OCI-LY3 (cell line): ENCODE data around the gene GUCY1B1.

Experiments used
- H2AFZ ChIP-seq: fragments of 200-600, 300-600 bp; shearing (Covaris generic); 2 replicates; pipeline ENCODE4 v1.6.0; 2014; ENCODE audit warnings: antibody characterized with exemption, low read depth, low read length
- H3K27ac ChIP-seq: fragments of 200-600, 300-600 bp; sonication (generic); 2 replicates; pipeline ENCODE4 v1.5.1; 2014; ENCODE audit warnings: mild to moderate bottlenecking, low read length, moderate library complexity, mixed read lengths
- H3K27me3 ChIP-seq: fragments of 200-600, 300-600 bp; sonication (generic); 2 replicates; pipeline ENCODE4 v1.6.1; 2014; ENCODE audit warnings: low read depth, low read length, mixed read lengths
- H3K36me3 ChIP-seq: fragments of 200-600, 300-600 bp; sonication (generic); replicated peaks from 2 replicates; pipeline ENCODE3; 2014; ENCODE audit warnings: low read depth, low read length, mixed read lengths
- H3K4me1 ChIP-seq: fragments of 300-600, 200-600 bp; sonication (generic); 2 replicates; pipeline ENCODE4 v1.6.1; 2014; ENCODE audit warnings: low read length, mixed read lengths
- H3K4me2 ChIP-seq: fragments of 200-600, 300-600 bp; sonication (generic); 2 replicates; pipeline ENCODE4 v1.6.1; 2014; ENCODE audit warnings: low read length, mixed read lengths
- H3K4me3 ChIP-seq: fragments of 300-600, 200-600 bp; sonication (generic); 2 replicates; pipeline ENCODE4 v1.5.1; 2014; ENCODE audit warnings: antibody characterized with exemption, mild to moderate bottlenecking, low read length, moderate library complexity
- H3K79me2 ChIP-seq: fragments of 300-600, 200-600 bp; shearing (Covaris generic); 2 replicates; pipeline ENCODE4 v1.6.1; 2014; ENCODE audit warnings: mild to moderate bottlenecking, low read length, mixed read lengths
- H3K9ac ChIP-seq: fragments of 300-600, 200-600 bp; shearing (Covaris generic); 2 replicates; pipeline ENCODE4 v1.6.0; 2014; ENCODE audit warnings: mild to moderate bottlenecking, low read length, moderate library complexity
- H3K9me3 ChIP-seq: fragments of 200-600, 300-600 bp; shearing (Covaris generic); 2 replicates; pipeline ENCODE4 v1.6.1; 2014; ENCODE audit warnings: low read length, mixed read lengths; ENCODE audit not compliant: insufficient read depth
- H4K20me1 ChIP-seq: fragments of 200-600, 300-600 bp; sonication (generic); 2 replicates; pipeline ENCODE4 v1.6.1; 2016; ENCODE audit warnings: low read length, mixed read lengths; ENCODE audit not compliant: insufficient read depth
- CTCF ChIP-seq: fragments of 200-600, 300-600 bp; sonication (generic); IDR thresholded peaks from 2 replicates; pipeline ENCODE4 v1.5.1; 2014; ENCODE audit warnings: antibody characterized with exemption, low read length, low read depth
- EZH2phosphoT487 ChIP-seq: fragments of 200-600 bp; shearing (Covaris generic); IDR thresholded peaks from 2 replicates; pipeline ENCODE4 v1.6.1; 2018; ENCODE audit warnings: antibody characterized with exemption, mixed run types, low read depth

Gene GUCY1B1

DNA sequence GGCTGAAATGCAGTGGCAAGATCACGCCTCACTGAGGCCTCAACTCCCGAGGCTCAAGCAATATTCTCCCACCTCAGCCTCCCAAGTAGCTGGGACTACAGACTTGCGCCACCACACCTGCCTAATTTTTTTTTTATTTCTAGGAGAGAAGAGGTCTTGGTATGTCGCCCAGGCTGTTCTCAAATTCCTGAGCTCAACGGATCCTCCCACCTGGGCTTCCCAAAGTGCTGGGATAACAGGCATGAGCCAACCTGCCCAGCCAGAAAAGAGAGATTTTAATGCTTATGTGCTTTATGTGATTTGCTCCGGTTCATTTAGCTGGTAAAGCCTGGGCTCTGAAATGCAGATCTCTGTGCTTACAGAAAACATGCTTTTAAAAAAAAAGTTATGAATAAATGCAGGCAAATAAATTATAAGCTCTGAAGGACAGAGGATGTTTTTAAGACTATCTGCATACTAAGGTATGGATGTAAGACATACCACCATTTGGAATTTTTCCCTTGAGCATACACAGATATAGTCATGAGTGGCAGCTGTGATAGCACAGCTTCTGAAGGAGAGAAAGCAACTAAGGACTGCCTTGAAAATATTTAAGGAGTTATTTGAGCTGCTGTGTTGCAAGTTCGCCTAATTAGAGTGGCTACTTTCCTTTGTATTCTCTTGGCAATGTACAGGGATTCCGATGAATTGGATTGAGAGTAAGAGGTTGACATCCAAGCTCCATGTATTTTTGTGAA, 13.8 kb downstream of the GUCY1B1 start:
- no peaks in the 10 kb centered on the region for H3K79me2 ChIP-seq
- peaks cover 8% of the 10 kb centered on the region for H3K4me1 ChIP-seq
- no peak overlapping the region for H3K4me3 ChIP-seq
- no peak overlapping the region for H3K9ac ChIP-seq
- H2AFZ ChIP-seq, result no peak overlapping the region
- no peak for TF ChIP-seq CTCF
- no peak for TF ChIP-seq EZH2phosphoT487
- no peaks in the 10 kb centered on the region for H4K20me1 ChIP-seq
- H3K4me2 ChIP-seq, result no peak overlapping the region
- no peak overlapping the region for H3K27ac ChIP-seq
- no peaks in the 10 kb centered on the region for H3K27me3 ChIP-seq
- no peaks in the 10 kb centered on the region for H3K36me3 ChIP-seq
- no peaks in the 10 kb centered on the region for H3K9me3 ChIP-seq

DNA sequence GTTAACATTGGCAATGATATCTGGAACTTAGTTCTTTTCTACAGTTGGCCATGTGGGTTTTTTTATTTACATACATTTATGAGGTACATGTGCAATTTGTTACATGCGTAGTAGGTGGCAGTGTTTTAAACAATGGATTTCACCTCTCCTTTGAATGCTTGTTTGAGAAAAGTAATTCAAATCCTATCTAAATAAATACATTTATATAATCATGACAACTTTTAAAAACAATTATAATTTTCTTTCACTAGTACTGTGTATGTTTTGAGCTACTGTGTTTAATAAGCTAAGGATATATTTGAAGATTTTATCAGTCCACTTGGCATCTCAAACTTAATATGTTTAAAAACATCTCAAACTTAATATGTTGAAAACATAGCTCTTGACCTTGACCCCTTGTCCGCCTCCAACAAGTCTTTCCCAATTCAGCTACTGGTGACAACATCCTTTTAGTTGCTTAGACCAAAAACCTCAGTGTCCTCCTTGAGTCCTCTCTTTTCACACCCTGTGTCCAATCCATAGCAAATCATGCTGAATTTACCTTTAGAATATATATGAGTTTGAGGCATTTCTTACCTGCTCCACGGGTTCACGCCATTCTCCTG, 14.5 kb downstream of the GUCY1B1 start:
- Histone ChIP-seq H2AFZ (no peak overlapping the region), H3K36me3 (no peaks in the 10 kb centered on the region), H3K9ac (no peak overlapping the region), H3K4me2 (no peak overlapping the region), H3K27me3 (no peaks in the 10 kb centered on the region), H3K4me1 (peaks cover 8% of the 10 kb centered on the region), H3K9me3 (no peaks in the 10 kb centered on the region), H3K27ac (no peak overlapping the region), H4K20me1 (no peaks in the 10 kb centered on the region), H3K4me3 (no peak overlapping the region), H3K79me2 (no peaks in the 10 kb centered on the region)
- TF ChIP-seq EZH2phosphoT487 (no peak), CTCF (no peak)

GRCh38 chr4:155774033-155774432, 15.2 kb downstream of the GUCY1B1 start:
- H3K79me2 ChIP-seq, result no peaks in the 10 kb centered on the region
- H3K4me2 ChIP-seq, result no peak overlapping the region
- TF ChIP-seq CTCF, result no peak
- TF ChIP-seq EZH2phosphoT487, result no peak

GRCh38 chr4:155777971-155778735, 19.3 kb downstream of the GUCY1B1 start:
- H3K27me3 ChIP-seq, result no peaks in the 10 kb centered on the region
- no peak overlapping the region for H3K4me2 ChIP-seq
- no peak overlapping the region for H3K4me3 ChIP-seq
- H3K36me3 ChIP-seq, result no peaks in the 10 kb centered on the region
- no peak overlapping the region for H3K9ac ChIP-seq
- H3K27ac ChIP-seq, result no peak overlapping the region
- TF ChIP-seq CTCF (no peak), EZH2phosphoT487 (no peak)
- H3K9me3 ChIP-seq, result no peaks in the 10 kb centered on the region
- no peaks in the 10 kb centered on the region for H3K4me1 ChIP-seq
- no peak overlapping the region for H2AFZ ChIP-seq
- no peaks in the 10 kb centered on the region for H4K20me1 ChIP-seq
- no peaks in the 10 kb centered on the region for H3K79me2 ChIP-seq

More at GRCh38 chr4:155774033-155774432, 15.2 kb downstream of the GUCY1B1 start:
- Histone ChIP-seq H2AFZ (no peak overlapping the region), H3K4me1 (peaks cover 3% of the 10 kb centered on the region), H3K27me3 (no peaks in the 10 kb centered on the region), H3K27ac (no peak overlapping the region), H3K4me3 (no peak overlapping the region), H3K9me3 (no peaks in the 10 kb centered on the region), H4K20me1 (no peaks in the 10 kb centered on the region), H3K36me3 (no peaks in the 10 kb centered on the region), H3K9ac (no peak overlapping the region)
